Measurements from ENCODE around the gene METTL24.
"Not testable (repeated sequence)": the region's sequence is repeated elsewhere in the genome, so short reads cannot be mapped to it uniquely, and the experiment has no call there.

Gene METTL24

DNA sequence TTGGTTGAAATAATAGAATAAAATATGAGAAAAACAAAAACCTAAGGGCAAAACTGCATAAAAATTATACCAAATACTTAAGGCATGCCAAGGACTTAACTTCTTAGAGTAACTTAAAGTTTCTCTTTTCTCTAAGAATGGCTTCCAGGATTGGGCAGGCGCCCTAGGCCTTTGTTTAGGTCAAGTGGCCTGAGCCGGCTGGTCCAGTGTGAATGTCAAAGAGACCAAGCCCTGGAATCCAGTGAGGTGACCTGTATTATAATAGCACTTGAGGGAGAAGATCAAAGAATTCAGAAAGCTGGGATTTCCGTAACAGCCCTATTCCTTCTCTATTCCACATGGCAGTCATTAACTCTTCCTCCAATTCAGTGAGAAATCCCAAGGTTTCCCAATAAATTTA is 6.6 kb downstream of the METTL24 start:
- no peak overlapping the region for H3K4me3 ChIP-seq (ENCODE audit: low read length)
- H3K4me1 ChIP-seq (ENCODE audit: control insufficient read depth, insufficient read depth, low read length), result peaks cover 6% of the 10 kb centered on the region
- H3K36me3 ChIP-seq (ENCODE audit: control insufficient read depth, insufficient read depth, low read length, severe bottlenecking), result no peaks in the 10 kb centered on the region
- no peak for DNase-seq (ENCODE audit: low read depth)
- no peak overlapping the region for H3K9ac ChIP-seq (ENCODE audit: low read length)
- H3K27me3 ChIP-seq (replicated peaks; ENCODE audit: control insufficient read depth, insufficient read depth, low read length), result peaks cover 3% of the 10 kb centered on the region
- H3K9me3 ChIP-seq (ENCODE audit: control insufficient read depth, low read length), result no peaks in the 10 kb centered on the region

DNA sequence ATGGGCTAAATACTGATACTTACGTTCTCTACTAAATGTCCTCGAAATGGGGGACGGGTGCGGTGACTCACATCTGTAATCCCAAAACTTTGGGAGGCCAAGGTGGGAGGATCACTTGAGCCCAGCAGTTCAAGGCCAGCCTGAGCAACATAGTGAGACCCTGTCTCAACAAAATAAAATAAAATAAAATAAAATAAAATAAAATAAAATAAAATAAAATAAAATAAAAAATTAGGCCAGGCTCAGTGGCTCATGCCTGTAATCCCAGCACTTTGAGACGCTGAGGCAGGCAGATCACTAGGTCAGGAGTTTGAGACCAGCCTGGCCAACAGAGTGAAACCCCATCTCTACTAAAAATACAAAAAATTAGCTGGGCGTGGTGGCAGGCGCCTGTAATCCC is 7.6 kb downstream of the METTL24 start:
- not testable (repeated sequence) for H3K4me1 ChIP-seq (ENCODE audit: control insufficient read depth, insufficient read depth, low read length)

DNA sequence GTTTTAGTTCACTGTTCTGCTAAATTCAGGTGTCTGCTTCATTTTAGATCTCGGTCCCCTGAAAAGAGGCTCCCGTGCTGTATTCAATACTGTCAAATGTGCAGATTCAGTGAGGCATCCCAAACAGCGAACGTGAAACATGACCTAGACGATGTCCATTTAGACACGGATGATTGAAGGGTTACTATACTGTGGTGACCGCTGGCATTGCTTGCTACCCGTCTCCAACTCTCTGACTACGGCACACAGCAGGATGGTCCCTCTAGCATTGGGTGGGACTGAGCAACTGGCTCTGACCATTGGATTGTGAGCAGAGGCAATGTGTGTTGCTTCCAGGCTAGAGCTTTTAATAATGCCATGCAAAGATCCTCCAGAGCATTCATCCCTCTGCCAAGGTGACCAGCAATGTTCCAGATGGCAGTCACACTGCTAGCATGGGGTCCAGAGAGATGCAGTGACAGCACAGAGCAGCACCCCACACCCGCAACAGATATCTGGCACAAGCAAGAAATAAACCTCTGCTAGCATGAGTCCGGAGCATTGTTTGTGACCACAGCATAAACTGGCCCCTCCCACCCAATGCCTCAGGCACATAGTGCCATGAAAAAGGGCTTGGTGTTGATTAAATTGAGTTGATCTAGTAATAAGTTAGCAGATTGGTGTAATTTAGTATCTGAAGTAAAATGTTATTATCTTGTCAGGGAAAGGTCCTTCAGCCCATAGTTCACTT is 9.0 kb downstream of the METTL24 start:
- DNase-seq (ENCODE audit: low read depth), result no peak
- no peaks in the 10 kb centered on the region for H3K9me3 ChIP-seq (ENCODE audit: control insufficient read depth, low read length)
- H3K9ac ChIP-seq (ENCODE audit: low read length), result no peak overlapping the region
- H3K36me3 ChIP-seq (ENCODE audit: control insufficient read depth, insufficient read depth, low read length, severe bottlenecking), result no peaks in the 10 kb centered on the region
- H3K27me3 ChIP-seq (replicated peaks; ENCODE audit: control insufficient read depth, insufficient read depth, low read length), result no peaks in the 10 kb centered on the region
- peaks cover 6% of the 10 kb centered on the region for H3K4me1 ChIP-seq (ENCODE audit: control insufficient read depth, insufficient read depth, low read length)
- H3K4me3 ChIP-seq (ENCODE audit: low read length), result no peak overlapping the region

More for the DNA sequence above, 7.6 kb downstream of the METTL24 start:
- H3K27me3 ChIP-seq (replicated peaks; ENCODE audit: control insufficient read depth, insufficient read depth, low read length); H3K36me3 ChIP-seq (ENCODE audit: control insufficient read depth, insufficient read depth, low read length, severe bottlenecking); H3K9me3 ChIP-seq (ENCODE audit: control insufficient read depth, low read length); H3K4me3 ChIP-seq (ENCODE audit: low read length); H3K9ac ChIP-seq (ENCODE audit: low read length); DNase-seq (ENCODE audit: low read depth): not testable (repeated sequence)

DNA sequence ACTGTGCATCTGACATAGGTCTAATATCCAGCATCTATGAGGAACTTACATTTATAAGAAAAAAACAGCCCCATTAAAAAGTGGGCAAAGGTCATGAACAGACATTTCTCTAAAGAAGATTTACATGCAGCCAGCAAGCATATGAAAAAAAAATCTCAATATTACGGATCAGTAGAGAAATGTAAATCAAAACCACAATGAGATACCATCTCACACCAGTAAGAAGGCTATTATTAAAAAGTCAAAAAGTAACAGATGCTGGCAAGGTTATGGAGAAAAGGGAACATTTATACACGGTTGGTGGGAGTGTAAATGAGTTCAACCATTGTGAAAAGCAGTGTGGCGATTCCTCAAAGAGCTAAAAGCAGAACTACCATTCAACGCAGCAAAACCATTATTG is 13.1 kb downstream of the METTL24 start:
- DNase-seq (ENCODE audit: low read depth), result no peak
- Histone ChIP-seq H3K9ac (ENCODE audit: low read length) (no peak overlapping the region), H3K27me3 (replicated peaks; ENCODE audit: control insufficient read depth, insufficient read depth, low read length) (no peaks in the 10 kb centered on the region), H3K4me3 (ENCODE audit: low read length) (no peak overlapping the region), H3K9me3 (ENCODE audit: control insufficient read depth, low read length) (no peaks in the 10 kb centered on the region), H3K4me1 (ENCODE audit: control insufficient read depth, insufficient read depth, low read length) (no peaks in the 10 kb centered on the region), H3K36me3 (ENCODE audit: control insufficient read depth, insufficient read depth, low read length, severe bottlenecking) (no peaks in the 10 kb centered on the region)

DNA sequence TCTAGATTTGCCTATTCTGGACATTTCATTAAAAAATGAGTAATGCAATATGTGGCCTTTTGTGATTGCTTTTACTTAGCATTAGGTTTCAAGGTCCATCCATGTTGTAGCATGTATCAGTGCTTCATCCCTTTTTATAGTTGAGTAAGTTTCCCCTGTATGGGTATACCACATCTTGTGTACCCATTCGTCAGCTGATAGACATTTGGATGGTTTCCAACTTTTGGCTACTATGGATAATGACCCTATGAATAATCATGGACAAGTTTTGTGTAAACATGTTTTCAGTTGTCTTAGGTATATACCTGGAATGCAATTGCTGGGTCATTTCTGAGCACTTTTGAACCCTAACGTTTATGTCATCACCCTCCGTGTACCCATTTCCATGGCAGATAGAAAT is 15.4 kb downstream of the METTL24 start:
- Histone ChIP-seq H3K36me3 (ENCODE audit: control insufficient read depth, insufficient read depth, low read length, severe bottlenecking) (no peaks in the 10 kb centered on the region), H3K9ac (ENCODE audit: low read length) (no peak overlapping the region), H3K4me1 (ENCODE audit: control insufficient read depth, insufficient read depth, low read length) (peaks cover 2% of the 10 kb centered on the region), H3K9me3 (ENCODE audit: control insufficient read depth, low read length) (no peaks in the 10 kb centered on the region), H3K27me3 (replicated peaks; ENCODE audit: control insufficient read depth, insufficient read depth, low read length) (no peaks in the 10 kb centered on the region), H3K4me3 (ENCODE audit: low read length) (no peak overlapping the region)
- DNase-seq (ENCODE audit: low read depth), result no peak

DNA sequence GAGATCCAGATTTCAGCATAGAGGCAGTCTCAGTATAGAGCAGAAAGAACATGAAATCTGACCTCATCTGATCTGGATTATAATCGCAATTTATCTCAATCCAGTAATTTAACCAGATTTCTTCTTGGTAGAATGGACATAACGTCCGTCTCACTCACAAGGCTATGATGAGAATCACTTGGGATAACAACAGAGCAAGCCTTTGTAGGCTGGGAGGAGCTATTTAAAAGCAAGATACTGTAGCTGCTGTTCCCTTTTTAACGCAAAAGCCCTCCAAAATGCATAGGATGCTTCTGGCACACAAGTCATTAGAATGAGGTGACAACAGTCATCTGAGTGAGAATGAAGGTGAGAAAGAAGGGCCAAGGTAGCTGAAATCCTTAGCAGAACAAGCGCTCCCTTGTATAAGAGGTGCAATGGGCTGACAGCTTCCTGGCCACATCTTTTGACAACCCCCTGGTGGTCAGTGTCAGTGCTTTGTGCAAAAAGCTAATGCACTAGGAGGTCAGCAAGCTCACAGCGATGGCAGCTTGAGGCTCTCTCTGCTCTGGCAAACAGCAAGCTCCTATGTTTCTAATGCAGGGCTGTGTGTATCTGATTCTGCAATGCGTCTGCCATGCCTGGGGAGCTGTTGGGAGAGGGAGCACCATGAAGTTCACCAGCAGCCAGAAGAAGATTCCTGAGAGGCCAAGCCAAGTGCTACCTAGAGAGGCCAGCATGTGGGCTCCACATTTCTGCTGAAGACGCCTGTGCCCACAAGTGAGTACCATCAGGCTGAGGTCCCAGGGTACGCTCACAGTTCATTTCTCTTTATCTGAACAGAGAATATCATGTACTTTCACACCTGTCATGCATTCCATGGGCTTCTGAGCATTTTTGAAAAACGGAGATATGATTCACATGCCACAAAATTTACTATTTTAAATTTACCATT is 16.2 kb downstream of the METTL24 start:
- peaks cover 8% of the 10 kb centered on the region for H3K4me1 ChIP-seq (ENCODE audit: control insufficient read depth, insufficient read depth, low read length)
- H3K27me3 ChIP-seq (replicated peaks; ENCODE audit: control insufficient read depth, insufficient read depth, low read length), result no peaks in the 10 kb centered on the region
- peak; percentile 11 for DNase-seq (ENCODE audit: low read depth)
- H3K9ac ChIP-seq (ENCODE audit: low read length), result no peak overlapping the region
- H3K9me3 ChIP-seq (ENCODE audit: control insufficient read depth, low read length), result no peaks in the 10 kb centered on the region
- no peak overlapping the region for H3K4me3 ChIP-seq (ENCODE audit: low read length)
- H3K36me3 ChIP-seq (ENCODE audit: control insufficient read depth, insufficient read depth, low read length, severe bottlenecking), result no peaks in the 10 kb centered on the region

DNA sequence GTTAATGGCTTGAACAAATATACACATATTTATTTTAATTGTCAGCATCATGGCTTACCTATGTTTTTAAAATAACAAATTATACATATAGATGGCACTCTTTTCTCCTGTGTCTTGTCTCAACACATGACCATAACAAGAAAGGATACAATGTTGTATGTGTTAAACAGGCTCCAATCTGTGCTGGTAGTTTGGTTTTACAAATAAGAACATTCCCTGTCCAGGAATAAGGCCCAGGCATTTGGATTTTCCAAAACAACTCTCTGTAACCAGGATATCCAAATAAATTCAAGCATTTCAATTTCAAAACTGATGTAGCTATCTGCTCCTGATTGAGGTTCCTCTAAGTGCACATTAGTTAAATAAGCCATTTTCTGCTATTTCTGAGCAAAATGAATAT is 17.1 kb downstream of the METTL24 start:
- Histone ChIP-seq H3K36me3 (ENCODE audit: control insufficient read depth, insufficient read depth, low read length, severe bottlenecking) (no peaks in the 10 kb centered on the region), H3K9me3 (ENCODE audit: control insufficient read depth, low read length) (no peaks in the 10 kb centered on the region), H3K4me3 (ENCODE audit: low read length) (no peak overlapping the region), H3K4me1 (ENCODE audit: control insufficient read depth, insufficient read depth, low read length) (peaks cover 8% of the 10 kb centered on the region), H3K27me3 (replicated peaks; ENCODE audit: control insufficient read depth, insufficient read depth, low read length) (no peaks in the 10 kb centered on the region), H3K9ac (ENCODE audit: low read length) (no peak overlapping the region)
- no peak for DNase-seq (ENCODE audit: low read depth)

DNA sequence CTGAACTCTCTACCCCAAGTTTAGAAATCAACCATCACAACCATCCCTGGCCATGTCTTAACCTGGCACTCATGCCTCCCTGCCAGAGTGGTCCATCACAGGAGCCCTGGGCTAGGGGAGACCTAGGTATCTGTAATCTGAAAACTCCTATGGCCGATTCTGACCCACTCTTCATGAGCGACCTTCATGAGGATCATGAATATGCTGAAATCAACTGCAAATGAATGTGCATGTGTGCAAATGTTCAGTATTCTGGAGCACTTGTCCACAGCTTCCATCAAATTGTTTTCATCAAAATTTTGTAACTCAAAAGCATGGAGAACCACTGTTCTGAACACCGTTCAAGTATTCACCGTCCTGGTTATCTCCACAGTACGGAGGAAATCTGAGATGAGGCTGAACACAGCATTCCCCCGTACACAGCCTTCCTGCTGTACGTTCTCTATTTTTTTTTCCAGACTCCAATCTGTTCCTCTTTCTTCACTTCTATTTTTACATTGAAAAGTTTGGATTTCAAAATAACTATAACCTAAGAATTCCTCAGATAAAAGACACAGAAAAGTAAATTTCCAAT is 17.7 kb downstream of the METTL24 start:
- Histone ChIP-seq H3K4me3 (ENCODE audit: low read length) (no peak overlapping the region), H3K4me1 (ENCODE audit: control insufficient read depth, insufficient read depth, low read length) (peaks cover 8% of the 10 kb centered on the region), H3K9me3 (ENCODE audit: control insufficient read depth, low read length) (no peaks in the 10 kb centered on the region), H3K9ac (ENCODE audit: low read length) (no peak overlapping the region), H3K27me3 (replicated peaks; ENCODE audit: control insufficient read depth, insufficient read depth, low read length) (no peaks in the 10 kb centered on the region), H3K36me3 (ENCODE audit: control insufficient read depth, insufficient read depth, low read length, severe bottlenecking) (no peaks in the 10 kb centered on the region)
- no peak for DNase-seq (ENCODE audit: low read depth)

DNA sequence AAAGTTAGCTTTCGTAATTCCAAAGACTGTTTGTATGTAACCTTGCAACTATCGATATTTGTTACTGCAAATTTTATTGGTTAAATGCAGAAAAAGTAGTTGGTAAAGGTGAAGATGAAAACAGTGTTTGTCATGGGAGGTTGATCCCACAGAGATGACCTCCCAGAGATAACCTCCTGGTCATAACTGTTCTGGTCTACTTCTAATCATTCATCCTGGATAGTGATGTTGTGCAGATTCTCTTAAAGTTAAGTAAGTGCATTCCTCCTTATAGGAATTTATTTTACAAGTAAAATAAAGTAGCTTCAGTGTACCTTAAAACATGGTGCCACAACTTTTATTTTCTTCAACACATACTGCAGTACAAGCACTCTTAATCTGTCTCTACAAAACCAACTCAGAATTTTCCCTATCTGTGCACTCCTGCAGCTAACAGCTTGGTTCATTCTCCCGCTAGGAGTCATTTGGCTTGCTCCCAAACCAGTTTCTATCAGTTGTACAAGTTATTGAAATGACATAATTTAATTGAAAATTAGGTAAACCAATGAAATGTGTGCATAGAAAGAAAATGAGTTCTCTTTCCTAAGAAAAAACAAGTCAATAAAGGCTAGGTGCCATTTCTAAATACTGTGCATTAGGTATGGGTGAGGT is 19.2 kb downstream of the METTL24 start:
- Histone ChIP-seq H3K27me3 (replicated peaks; ENCODE audit: control insufficient read depth, insufficient read depth, low read length) (no peaks in the 10 kb centered on the region), H3K9ac (ENCODE audit: low read length) (no peak overlapping the region), H3K9me3 (ENCODE audit: control insufficient read depth, low read length) (no peaks in the 10 kb centered on the region), H3K4me3 (ENCODE audit: low read length) (no peak overlapping the region), H3K36me3 (ENCODE audit: control insufficient read depth, insufficient read depth, low read length, severe bottlenecking) (no peaks in the 10 kb centered on the region), H3K4me1 (ENCODE audit: control insufficient read depth, insufficient read depth, low read length) (peaks cover 8% of the 10 kb centered on the region)
- peak; percentile 14 for DNase-seq (ENCODE audit: low read depth)

DNA sequence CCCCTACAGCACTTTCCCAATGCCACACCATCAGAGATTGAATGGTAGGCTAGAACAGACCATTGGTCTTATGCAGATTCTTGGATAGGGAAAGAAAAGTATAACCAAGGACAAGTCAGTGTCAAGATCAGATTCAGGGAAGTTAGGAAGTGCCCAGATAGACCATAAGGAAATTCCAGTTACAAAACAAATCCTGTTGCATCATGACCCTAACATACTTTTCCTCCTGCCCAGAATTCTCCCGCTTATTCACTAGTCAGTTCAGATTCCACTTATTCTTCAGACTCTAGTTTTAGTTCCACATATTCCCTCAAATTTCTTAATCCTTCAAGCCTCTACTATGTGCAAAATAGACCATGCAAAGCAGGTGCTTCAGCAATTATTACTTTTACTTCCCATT is 20.7 kb downstream of the METTL24 start:
- Histone ChIP-seq H3K4me3 (ENCODE audit: low read length) (no peak overlapping the region), H3K27me3 (replicated peaks; ENCODE audit: control insufficient read depth, insufficient read depth, low read length) (no peaks in the 10 kb centered on the region), H3K4me1 (ENCODE audit: control insufficient read depth, insufficient read depth, low read length) (peaks cover 8% of the 10 kb centered on the region), H3K9me3 (ENCODE audit: control insufficient read depth, low read length) (no peaks in the 10 kb centered on the region), H3K36me3 (ENCODE audit: control insufficient read depth, insufficient read depth, low read length, severe bottlenecking) (no peaks in the 10 kb centered on the region), H3K9ac (ENCODE audit: low read length) (no peak overlapping the region)
- DNase-seq (ENCODE audit: low read depth), result peak; percentile 41

All from adipocyte (in vitro differentiated cells).